ENCODE measurements around the gene ANAPC7.
"Not testable (repeated sequence)": the region's sequence is repeated elsewhere in the genome, so short reads cannot be mapped to it uniquely, and the experiment has no call there.

GRCh38 chr12:110378131-110378790 lies 25.2 kb downstream of the ANAPC7 start:
- TF ChIP-seq CTCF (IDR thresholded peaks at IDR 0.05; ENCODE audit: low read length); EZH2 (IDR thresholded peaks at IDR 0.05; ENCODE audit: borderline replicate concordance, low read length): not testable (repeated sequence)

Measured in OCI-LY1 (cell line).